H1 (cell line): ENCODE results near the gene SCAND1. TPM values are rescaled to one million over a fixed set of nuclear protein-coding genes. Genes with fewer than 3 reads are reported as not detected.

Source experiments
- BACH1 ChIP-seq: IDR thresholded peaks from 2 replicates; pipeline ENCODE4 v1.6.1; 2012; ENCODE audit warnings: low read length, improper control_type of control experiment
- CTCF ChIP-seq, 3 experiments: IDR thresholded peaks; 1 replicate in 2 of 3; 2 replicates in 1 of 3; pipeline versions ENCODE4 v1.5.1 to v1.6.1; 2011; ENCODE audit warnings: low read length in 3 of 3, mild to moderate bottlenecking in 3 of 3, inconsistent platforms in 2 of 3, low read depth in 1 of 3, moderate library complexity in 1 of 3; ENCODE audit not compliant: insufficient read depth in 1 of 3; ENCODE audit errors: control extremely low read depth in 1 of 3
- EGR1 ChIP-seq: IDR thresholded peaks from 2 replicates; pipeline ENCODE4 v1.6.1; 2011; ENCODE audit warnings: low read depth, low read length, borderline replicate concordance
- GABPA ChIP-seq: IDR thresholded peaks from 2 replicates; pipeline ENCODE4 v1.6.1; 2011; ENCODE audit warnings: mild to moderate bottlenecking, low read length, moderate library complexity, borderline replicate concordance; ENCODE audit not compliant: insufficient read depth
- NANOG ChIP-seq: IDR thresholded peaks from 2 replicates; pipeline ENCODE4 v1.6.1; 2011; ENCODE audit warnings: low read length, low read depth, mild to moderate bottlenecking, inconsistent platforms; ENCODE audit not compliant: insufficient read depth, poor library complexity, severe bottlenecking
- POLR2AphosphoS5 ChIP-seq: IDR thresholded peaks from 2 replicates; pipeline ENCODE4 v1.6.1; 2011; ENCODE audit warnings: low read depth, low read length
- POU5F1 ChIP-seq: IDR thresholded peaks from 2 replicates; pipeline ENCODE4 v1.6.1; 2011; ENCODE audit warnings: low read depth, mild to moderate bottlenecking, low read length, moderate library complexity
- polyA plus RNA-seq, 7 experiments: library from polyadenylated mRNA; depleted of rRNA in 3 of 7; stranded (reverse) in 5 of 7; unstranded in 2 of 7; fragments of >200 nt in 5 of 7; fragments of 200-250 nt in 2 of 7; gene quantifications; 1 replicate in 5 of 7; 2 replicates in 1 of 7; 4 replicates in 1 of 7; pipeline versions ENCODE4 v1.2.1 to v1.2.3, GENCODE V29; 2011 to 2013; ENCODE audit warnings: missing spikeins in 2 of 7, mixed read lengths in 2 of 7
- total RNA-seq: library from RNA; stranded (reverse); fragmentation: NEBNext Ultra II Directional; extraction: Animal tissue kit (Norgen Biotek cat#: 25700); gene quantifications from 2 replicates; pipeline ENCODE4 v1.2.1, GENCODE V29; 2021
- TF ChIP-seq, protein P1 (sequence below): fragments of 300-600 bp; sonication (generic); IDR thresholded peaks from 2 replicates; pipeline ENCODE4 v1.7.1; 2012; ENCODE audit warnings: low read length, moderate library complexity, mild to moderate bottlenecking, inconsistent platforms; ENCODE audit not compliant: insufficient replicate concordance

Gene SCAND1
- total and polyA plus RNA-seq, 2 of the 8 experiments (the other 6 are each of a cell fraction or from before 2014, with no cell fraction given), result 73.1 to 83.7 TPM

DNA sequence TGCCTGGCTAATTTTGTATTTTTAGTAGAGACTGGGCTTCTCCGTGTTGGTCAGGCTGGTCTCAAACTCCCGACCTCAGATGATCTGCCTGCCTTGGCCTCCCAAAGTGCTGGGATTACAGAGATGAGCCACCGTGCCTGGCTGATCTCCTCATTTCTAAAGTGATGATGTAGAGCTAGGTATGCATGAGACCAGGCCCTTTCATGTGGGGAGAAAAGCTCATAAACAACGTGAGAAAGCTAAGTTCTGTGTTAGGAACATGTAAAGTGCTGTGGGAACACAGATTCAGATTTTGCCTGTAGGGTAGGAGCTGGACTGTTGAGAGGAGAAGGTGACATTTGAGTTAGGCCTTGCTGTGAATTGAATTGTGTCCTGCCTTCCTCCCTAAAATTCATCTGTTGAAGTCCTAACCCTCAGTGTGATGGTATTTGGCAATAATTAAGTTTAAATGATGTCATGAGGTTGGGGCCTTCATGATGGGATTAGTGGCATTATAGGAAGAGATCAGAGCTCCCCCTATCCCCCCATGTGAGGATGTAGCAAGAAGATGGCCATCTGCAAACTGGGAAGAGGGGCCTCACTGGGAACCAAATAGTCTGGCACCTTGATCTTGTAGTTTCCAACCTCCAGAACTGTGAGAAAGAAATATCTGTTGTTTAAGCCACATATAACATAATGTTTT, 49.2 kb downstream of the SCAND1 start (continued):
- TF ChIP-seq, protein P1, sequence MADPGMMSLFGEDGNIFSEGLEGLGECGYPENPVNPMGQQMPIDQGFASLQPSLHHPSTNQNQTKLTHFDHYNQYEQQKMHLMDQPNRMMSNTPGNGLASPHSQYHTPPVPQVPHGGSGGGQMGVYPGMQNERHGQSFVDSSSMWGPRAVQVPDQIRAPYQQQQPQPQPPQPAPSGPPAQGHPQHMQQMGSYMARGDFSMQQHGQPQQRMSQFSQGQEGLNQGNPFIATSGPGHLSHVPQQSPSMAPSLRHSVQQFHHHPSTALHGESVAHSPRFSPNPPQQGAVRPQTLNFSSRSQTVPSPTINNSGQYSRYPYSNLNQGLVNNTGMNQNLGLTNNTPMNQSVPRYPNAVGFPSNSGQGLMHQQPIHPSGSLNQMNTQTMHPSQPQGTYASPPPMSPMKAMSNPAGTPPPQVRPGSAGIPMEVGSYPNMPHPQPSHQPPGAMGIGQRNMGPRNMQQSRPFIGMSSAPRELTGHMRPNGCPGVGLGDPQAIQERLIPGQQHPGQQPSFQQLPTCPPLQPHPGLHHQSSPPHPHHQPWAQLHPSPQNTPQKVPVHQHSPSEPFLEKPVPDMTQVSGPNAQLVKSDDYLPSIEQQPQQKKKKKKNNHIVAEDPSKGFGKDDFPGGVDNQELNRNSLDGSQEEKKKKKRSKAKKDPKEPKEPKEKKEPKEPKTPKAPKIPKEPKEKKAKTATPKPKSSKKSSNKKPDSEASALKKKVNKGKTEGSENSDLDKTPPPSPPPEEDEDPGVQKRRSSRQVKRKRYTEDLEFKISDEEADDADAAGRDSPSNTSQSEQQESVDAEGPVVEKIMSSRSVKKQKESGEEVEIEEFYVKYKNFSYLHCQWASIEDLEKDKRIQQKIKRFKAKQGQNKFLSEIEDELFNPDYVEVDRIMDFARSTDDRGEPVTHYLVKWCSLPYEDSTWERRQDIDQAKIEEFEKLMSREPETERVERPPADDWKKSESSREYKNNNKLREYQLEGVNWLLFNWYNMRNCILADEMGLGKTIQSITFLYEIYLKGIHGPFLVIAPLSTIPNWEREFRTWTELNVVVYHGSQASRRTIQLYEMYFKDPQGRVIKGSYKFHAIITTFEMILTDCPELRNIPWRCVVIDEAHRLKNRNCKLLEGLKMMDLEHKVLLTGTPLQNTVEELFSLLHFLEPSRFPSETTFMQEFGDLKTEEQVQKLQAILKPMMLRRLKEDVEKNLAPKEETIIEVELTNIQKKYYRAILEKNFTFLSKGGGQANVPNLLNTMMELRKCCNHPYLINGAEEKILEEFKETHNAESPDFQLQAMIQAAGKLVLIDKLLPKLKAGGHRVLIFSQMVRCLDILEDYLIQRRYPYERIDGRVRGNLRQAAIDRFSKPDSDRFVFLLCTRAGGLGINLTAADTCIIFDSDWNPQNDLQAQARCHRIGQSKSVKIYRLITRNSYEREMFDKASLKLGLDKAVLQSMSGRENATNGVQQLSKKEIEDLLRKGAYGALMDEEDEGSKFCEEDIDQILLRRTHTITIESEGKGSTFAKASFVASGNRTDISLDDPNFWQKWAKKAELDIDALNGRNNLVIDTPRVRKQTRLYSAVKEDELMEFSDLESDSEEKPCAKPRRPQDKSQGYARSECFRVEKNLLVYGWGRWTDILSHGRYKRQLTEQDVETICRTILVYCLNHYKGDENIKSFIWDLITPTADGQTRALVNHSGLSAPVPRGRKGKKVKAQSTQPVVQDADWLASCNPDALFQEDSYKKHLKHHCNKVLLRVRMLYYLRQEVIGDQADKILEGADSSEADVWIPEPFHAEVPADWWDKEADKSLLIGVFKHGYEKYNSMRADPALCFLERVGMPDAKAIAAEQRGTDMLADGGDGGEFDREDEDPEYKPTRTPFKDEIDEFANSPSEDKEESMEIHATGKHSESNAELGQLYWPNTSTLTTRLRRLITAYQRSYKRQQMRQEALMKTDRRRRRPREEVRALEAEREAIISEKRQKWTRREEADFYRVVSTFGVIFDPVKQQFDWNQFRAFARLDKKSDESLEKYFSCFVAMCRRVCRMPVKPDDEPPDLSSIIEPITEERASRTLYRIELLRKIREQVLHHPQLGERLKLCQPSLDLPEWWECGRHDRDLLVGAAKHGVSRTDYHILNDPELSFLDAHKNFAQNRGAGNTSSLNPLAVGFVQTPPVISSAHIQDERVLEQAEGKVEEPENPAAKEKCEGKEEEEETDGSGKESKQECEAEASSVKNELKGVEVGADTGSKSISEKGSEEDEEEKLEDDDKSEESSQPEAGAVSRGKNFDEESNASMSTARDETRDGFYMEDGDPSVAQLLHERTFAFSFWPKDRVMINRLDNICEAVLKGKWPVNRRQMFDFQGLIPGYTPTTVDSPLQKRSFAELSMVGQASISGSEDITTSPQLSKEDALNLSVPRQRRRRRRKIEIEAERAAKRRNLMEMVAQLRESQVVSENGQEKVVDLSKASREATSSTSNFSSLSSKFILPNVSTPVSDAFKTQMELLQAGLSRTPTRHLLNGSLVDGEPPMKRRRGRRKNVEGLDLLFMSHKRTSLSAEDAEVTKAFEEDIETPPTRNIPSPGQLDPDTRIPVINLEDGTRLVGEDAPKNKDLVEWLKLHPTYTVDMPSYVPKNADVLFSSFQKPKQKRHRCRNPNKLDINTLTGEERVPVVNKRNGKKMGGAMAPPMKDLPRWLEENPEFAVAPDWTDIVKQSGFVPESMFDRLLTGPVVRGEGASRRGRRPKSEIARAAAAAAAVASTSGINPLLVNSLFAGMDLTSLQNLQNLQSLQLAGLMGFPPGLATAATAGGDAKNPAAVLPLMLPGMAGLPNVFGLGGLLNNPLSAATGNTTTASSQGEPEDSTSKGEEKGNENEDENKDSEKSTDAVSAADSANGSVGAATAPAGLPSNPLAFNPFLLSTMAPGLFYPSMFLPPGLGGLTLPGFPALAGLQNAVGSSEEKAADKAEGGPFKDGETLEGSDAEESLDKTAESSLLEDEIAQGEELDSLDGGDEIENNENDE, result no peak
- TF ChIP-seq EGR1, result no peak
- TF ChIP-seq CTCF (IDR thresholded peaks at IDR 0.05; ENCODE audit: control extremely low read depth in 1 of 3, insufficient read depth in 1 of 3, low read depth in 1 of 3, low read length in 3 of 3), result no peak
- no peak for TF ChIP-seq NANOG
- TF ChIP-seq POLR2AphosphoS5, result no peak
- TF ChIP-seq POU5F1, result no peak
- no peak for TF ChIP-seq GABPA
- TF ChIP-seq BACH1, result no peak
